Esophagus mucosa (tissue), 1 donor: ENCODE data around the gene BRD4. TPM values are rescaled to one million over a fixed set of nuclear protein-coding genes. Genes with fewer than 3 reads are reported as not detected.

Source experiments
- ATAC-seq: fragments of 200-7000 bp; cut with Tn5 transposase; one replicate; pipeline ENCODE4 v1.9.1; 2020
- total RNA-seq: library from RNA; stranded (reverse); gene quantifications from one replicate; pipeline ENCODE4 v1.2.4, GENCODE V29; 2023
- donor health status: DM: yes; HTN: yes; CAD: no.

BRD4 gene
- total RNA-seq, 1 donor from 2014 or later: 55.1 TPM

DNA sequence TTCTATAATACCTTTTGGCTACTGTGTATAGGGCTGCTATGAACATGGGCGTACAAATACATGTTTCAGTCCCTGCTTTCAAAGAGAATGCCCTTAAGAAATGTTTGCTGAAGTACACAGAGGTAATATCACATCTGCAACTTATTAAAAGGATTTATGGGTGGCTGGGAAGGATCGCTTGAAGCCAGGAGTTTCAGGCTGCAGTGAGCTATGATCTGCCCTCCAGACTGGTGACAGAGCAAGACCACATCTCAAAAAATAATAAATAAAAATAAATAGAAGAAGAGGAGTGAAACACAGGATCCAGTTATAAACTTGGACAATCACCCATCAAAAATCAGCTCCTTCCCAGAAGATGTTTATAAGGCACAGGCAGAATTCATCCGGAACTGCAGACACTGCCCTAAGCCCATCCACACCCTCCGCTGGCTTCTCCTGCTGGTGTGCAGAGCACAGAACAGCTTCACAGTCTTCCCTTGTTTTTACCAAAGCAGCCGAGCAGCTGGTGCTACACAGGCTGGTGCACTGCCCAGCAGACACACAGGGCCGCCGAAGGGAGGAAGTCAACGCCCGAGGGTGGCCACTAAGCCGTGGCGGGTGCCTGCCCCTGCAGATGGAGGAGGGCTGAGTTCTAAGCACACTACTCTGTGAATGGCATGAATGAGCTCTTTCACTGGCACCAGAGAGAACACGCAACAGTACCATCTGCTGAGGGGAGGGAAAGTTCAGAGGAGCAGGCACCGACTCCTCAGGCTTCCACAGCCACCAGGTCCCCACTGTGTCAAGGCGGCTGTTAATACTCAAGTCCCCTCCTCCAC, 44.0 kb downstream of the BRD4 start:
- ATAC-seq: peak; percentile 54

GRCh38 chr19:15287496-15287895, 44.8 kb downstream of the BRD4 start:
- ATAC-seq: no peak

- no peak for ATAC-seq
These were observed 45.5 kb downstream of the BRD4 start for GRCh38 chr19:15286688-15287365.

DNA sequence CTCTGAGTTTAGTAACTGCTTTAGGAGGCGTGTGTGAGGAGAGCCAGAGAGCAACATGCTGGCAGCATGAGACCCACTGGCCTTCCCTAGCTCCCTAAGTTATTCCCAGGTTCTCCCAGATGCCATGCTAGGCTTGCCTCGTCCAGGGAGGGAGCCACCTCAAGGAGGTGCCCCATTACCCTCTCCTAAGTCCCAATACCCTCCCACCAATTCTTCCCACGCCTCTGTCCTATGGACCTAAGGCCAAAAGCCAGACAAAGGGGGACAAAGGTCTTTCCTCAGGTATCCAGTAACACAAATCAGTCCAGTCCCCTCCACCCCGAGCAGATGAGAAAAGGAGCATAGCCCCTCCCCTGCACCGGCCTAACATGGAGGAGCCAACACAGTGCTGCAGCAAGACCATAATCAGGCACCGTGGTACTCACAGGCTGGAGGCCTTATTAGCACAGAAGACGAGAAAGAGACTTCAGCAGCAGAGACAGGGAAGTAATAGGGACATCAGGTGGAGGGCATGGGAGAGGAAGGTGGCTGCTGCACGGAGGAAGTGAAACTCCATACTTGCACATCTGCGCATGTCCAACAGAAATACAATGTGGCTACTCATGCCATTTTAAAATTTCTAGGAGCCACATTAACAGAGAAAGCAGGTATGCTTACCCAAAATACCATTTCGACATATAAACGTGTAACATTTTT, 46.3 kb downstream of the BRD4 start:
- ATAC-seq: no peak

DNA sequence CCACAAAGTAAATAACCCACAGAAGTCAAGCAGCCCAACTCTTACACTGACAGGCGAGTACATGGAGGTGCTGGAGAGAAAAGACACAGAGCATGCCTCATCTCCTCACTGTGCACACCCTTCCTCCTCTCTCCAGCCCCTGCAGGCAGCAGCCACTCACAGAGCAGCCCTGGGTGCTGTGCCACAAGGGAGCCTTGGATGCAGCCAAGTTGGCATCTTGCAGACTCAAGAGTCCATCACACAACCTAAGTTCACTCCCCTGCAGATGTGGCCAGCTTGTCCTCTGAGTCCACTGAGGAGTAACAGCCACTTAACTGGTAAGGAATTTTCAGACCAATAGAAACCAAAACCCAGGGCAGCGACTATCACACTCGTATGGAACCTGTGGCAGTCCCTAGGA, 47.4 kb downstream of the BRD4 start:
- ATAC-seq: no peak

DNA sequence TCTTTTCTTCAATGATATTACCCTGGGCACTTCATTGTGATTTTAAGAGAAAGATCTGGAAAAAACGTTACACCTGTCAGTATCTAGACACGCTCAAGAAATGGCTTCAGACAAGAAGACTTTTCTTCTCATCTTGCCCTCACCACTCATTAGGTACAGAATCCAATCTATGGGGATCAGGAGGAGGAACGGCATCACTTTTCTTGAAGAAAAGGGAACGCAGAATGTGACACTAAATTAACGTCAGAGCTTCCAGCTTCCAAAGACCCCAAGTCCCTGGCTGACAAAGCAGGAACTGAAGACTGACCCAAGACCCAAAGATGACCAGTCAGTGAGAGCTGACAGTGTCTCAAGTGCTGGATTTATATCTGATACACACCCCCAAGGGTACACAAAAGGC, 48.2 kb downstream of the BRD4 start:
- ATAC-seq: no peak

GRCh38 chr19:15283141-15283883, 49.0 kb downstream of the BRD4 start:
- ATAC-seq: peak; percentile 55

DNA sequence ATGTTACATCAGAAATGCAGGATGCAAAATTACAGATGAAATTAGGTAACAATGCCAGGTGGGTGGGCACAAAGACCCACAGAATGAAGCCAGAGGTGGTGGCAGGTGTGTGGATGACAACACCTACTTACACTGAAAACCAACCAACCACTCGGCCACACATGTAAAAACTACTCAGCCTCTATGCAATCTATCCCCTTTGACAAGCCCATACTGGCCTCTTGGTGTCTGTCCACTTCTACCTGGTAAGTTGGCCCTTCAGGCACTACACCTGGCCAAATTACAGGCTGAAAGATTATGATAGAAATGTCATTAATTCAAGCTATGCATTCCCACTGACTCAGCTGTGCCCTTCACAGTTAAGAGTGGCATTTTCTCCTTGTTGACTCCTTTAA, 50.0 kb downstream of the BRD4 start:
- peak; percentile 18 for ATAC-seq

DNA sequence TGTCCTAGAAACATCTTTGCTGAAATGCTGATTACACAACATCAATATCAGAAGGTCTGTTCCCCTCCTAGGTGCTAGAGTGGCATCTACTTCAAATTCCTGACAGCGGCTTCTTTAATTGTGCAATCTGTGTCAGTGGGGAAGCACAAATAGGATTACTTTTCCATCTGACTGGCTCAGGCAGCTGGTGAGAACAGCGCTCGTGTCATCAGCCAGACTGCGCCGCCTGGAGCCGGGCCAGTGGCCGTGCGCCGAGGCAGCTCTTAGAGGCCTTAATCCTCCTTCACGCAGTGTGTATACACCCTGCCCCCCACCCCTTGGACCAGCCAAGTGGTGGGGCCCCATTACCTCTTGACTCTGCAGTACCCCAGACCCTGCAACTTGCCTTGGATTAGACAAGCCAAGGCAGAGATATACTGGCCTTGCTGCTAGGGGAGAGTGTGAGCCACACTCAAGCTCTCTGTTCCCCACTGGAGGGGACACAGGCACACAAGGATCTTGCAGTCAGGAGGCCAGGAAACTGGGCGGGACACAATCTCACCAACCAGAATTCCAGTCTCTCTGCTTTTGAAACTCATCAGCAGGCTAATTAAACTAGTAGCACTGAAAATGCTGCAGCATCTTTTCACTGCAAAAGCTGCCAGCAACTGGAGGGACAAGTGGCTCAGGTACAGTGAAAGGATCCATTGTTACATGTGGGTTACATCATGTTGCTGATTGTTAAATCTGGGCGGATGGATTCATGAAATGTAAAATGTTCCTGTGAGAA, 51.2 kb downstream of the BRD4 start:
- ATAC-seq: peak; percentile 76

DNA sequence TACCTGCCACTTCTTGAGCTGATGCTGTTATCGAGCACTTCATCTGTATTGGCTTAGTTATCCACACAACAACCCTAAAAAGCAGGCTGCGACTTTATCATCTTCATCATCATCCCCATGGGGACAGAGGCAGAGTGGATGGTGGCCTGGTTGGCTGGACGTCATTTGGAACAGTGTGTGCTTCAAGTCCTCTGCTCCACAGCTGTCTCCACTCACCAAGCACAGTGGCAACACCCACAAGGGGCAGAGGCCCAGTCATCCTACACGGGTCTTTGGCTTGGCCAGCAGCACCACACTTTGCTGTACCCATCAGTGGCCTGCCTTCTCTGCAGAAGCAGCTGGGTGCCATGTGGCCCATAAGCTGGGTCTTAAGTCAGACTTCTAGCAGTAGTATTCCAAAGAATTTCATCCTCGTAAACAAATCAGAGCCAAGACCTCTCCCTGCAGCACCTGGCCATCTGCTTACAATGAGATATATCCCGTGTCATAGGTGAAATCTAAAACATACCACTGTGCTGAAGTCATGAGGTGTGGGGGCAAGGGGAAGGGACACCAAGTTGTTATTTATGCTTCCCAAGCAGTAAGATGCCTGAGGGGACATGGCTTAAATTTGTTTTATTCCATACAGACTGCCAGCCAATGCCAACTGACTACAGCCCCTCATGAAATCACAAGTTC, 52.2 kb downstream of the BRD4 start:
- no peak for ATAC-seq

DNA sequence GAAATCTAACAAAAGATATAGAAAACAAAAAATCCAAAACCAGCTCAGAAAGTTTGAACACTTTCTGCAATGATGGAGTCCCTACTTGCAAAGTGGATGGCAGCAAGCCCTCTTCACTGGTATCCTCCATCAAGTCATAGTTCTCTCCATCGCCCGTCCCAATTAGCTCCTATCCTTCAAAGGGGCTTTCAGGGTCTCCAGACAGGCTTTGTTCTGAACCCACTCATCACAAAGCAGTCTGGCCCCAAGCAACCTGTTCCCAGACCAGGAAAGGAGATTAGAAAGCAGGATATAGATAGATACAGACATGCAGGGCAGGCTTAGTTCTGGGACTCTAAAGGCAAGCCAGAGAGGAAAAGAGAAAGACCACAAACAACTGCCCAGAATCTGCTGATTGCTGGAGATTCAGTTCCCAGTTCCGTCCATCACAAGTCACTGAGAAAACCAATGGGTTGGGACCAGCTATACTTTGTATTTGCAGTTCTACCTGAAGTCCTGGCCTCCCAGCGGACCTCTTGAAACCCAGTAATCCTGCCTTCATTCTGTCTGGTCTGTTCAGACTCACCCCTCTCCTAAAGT, 52.9 kb downstream of the BRD4 start:
- ATAC-seq: no peak

- ATAC-seq: peak; percentile 51
These were observed 55.6 kb downstream of the BRD4 start for GRCh38 chr19:15276620-15277215.

DNA sequence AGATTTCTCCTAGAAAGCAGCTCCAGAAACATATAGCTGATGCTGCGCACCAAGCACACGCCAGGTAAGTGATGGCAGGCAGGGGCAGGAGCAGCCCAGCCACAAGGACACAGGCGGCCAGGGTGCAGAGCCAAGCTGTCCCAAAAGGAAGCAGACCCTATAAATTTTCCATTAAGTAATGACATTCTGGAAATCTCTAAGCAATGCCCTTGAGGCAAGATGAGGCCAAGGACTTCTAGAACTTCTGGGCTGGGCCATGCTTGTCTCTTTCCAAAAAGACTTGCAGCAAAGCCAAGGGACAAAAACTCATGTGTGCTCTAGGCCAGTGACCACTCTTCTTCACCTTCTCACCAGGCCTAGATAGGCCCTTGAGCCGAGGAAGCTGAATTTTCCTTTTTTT, 57.9 kb downstream of the BRD4 start:
- no peak for ATAC-seq

- no peak for ATAC-seq
These were observed 62.5 kb downstream of the BRD4 start for GRCh38 chr19:15269806-15270205.

GRCh38 chr19:15268928-15269253, 63.4 kb downstream of the BRD4 start:
- ATAC-seq: no peak

DNA sequence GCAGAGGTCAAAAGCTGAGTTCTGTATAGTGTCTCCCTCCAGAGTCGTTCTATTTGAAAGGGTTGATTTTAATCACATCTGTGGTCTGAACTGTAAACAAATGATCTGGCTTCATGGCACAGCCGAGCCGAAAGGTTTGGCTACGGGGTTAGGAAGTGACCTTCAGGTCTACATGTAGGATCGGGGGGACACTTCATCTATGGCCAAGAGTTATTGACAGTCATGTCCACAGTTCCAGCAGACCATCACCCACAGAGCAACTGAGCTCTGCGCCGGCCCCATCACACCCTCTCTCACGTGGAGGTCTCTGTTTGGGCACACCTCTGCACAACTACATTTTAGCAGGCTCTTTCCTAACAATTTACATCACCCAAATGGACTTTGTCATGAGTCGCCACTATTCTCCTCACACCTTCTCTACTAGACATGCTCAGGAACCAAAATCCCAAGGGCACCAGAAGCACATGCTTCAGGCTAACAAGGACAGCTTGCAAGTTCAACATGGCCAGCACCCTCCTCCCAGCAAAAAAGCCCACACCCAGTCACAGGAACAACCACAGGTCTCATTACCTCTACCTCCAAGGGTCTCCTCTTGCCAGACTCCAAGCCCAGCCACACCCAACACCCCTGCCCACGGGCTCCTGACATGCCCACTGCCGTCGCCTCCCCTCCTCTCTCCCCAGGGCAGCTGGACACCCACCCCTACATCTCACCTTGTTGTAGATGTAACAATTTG, 64.0 kb downstream of the BRD4 start:
- no peak for ATAC-seq

DNA sequence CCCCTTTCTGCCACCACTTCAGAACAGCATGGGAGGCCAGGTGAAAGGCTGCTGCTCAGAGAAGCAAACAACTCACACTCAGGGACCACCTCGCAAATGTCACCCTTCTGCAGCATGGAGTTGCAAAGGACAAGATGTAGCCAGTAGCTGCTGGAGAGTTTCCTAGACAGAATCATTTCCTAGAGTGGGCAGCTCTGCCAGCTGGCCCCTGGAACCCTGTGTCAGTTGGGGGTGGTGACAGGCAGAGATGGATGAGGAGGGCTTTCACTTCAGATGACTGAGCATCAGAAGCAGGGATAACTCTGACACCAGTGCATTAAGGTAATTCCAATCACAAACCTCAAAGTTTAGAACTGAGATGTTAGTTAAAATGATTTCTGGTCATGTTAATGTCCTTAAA, 65.7 kb downstream of the BRD4 start:
- ATAC-seq: no peak

DNA sequence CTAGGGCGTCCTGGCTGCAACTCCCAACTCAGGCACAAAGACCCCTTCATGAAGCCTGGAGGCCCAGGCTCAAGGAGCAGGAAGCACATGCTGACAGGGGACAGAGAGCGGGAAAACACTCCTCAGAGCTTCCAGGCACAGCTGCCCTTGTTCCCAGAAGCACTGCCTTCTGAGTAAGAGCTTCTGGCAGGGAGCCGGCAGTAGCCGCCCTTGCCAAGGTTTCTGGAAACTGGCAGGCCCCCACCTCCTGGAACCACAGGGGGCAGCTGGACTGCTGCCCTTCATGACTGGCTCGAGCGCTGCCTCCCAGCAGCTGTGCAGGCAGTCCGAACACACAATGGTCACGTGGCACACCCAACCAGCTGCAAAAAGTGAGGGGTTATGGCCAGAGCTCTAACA, 66.5 kb downstream of the BRD4 start:
- ATAC-seq: peak; percentile 41

GRCh38 chr19:15265214-15265849, 67.0 kb downstream of the BRD4 start:
- no peak for ATAC-seq

GRCh38 chr19:15264933-15265206, 67.5 kb downstream of the BRD4 start:
- no peak for ATAC-seq
